Bronchial epithelial cell (primary cell): ENCODE results near the gene OVOL2. TPM values are rescaled to one million over a fixed set of nuclear protein-coding genes. Genes with fewer than 3 reads are reported as not detected.
A peak's percentile ranks its signal among the peaks of the same experiment; 100 is the strongest.
"Not testable (repeated sequence)": the region's sequence is repeated elsewhere in the genome, so short reads cannot be mapped to it uniquely, and the experiment has no call there.

Experiments
- DNase-seq: peaks from one replicate; pipeline ENCODE4 v3.0.0-alpha.2; 2010; ENCODE audit warnings: low read depth
- FAIRE-seq: peaks from 2 replicates; lab custom pipeline; 2011; peaks lifted over from hg19 to GRCh38; lab: Jason Lieb, UNC
- H3K27me3 ChIP-seq: 2 replicates; pipeline ENCODE4 v1.5.1; 2011; ENCODE audit warnings: low read length; ENCODE audit not compliant: control insufficient read depth, insufficient read depth
- H3K36me3 ChIP-seq: 2 replicates; pipeline ENCODE4 v1.5.1; 2011; ENCODE audit warnings: low read length; ENCODE audit not compliant: control insufficient read depth, insufficient read depth
- H3K4me3 ChIP-seq: 2 replicates; pipeline ENCODE4 v1.5.1; 2011; ENCODE audit warnings: mild to moderate bottlenecking, low read depth, low read length, control low read depth
- total RNA-seq: library from RNA; depleted of rRNA; stranded (reverse); fragments of >200 nt; gene quantifications from 2 replicates; pipeline ENCODE4 v1.2.1, GENCODE V29; 2014
- TF ChIP-seq, protein P1 (sequence below): IDR thresholded peaks from 2 replicates; pipeline ENCODE4 v1.5.1; 2011; ENCODE audit warnings: mild to moderate bottlenecking, moderate library complexity, low read length, control low read depth, inconsistent platforms; ENCODE audit not compliant: insufficient read depth, severe bottlenecking

Gene OVOL2
- total RNA-seq, 1 donor from 2014 or later, result 27.6 TPM

DNA sequence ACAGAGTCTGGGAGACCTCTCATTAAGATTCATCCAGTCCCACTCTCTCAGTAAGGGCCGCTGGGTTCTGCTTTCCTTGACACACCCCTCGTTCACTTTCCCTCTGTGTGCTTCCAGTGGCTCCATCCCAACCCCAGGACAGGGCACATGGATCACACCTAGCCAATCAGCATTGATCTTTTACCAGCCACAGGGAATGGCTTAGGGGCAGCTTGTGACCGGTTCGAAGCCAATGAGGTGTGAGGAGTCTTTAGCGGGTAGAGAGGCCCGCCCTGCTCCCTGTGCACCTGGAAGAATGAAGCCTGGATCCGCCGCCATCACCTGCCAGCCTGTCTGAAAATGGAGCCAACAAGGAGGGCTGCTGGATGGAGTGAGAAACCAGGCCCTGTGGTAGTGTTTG is 35.2 kb upstream of the OVOL2 start:
- no peak for DNase-seq
- TF ChIP-seq, protein P1, sequence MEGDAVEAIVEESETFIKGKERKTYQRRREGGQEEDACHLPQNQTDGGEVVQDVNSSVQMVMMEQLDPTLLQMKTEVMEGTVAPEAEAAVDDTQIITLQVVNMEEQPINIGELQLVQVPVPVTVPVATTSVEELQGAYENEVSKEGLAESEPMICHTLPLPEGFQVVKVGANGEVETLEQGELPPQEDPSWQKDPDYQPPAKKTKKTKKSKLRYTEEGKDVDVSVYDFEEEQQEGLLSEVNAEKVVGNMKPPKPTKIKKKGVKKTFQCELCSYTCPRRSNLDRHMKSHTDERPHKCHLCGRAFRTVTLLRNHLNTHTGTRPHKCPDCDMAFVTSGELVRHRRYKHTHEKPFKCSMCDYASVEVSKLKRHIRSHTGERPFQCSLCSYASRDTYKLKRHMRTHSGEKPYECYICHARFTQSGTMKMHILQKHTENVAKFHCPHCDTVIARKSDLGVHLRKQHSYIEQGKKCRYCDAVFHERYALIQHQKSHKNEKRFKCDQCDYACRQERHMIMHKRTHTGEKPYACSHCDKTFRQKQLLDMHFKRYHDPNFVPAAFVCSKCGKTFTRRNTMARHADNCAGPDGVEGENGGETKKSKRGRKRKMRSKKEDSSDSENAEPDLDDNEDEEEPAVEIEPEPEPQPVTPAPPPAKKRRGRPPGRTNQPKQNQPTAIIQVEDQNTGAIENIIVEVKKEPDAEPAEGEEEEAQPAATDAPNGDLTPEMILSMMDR, result no peak
- Histone ChIP-seq H3K36me3 (no peaks in the 10 kb centered on the region), H3K27me3 (no peaks in the 10 kb centered on the region), H3K4me3 (no peak overlapping the region)
- no peak for FAIRE-seq

DNA sequence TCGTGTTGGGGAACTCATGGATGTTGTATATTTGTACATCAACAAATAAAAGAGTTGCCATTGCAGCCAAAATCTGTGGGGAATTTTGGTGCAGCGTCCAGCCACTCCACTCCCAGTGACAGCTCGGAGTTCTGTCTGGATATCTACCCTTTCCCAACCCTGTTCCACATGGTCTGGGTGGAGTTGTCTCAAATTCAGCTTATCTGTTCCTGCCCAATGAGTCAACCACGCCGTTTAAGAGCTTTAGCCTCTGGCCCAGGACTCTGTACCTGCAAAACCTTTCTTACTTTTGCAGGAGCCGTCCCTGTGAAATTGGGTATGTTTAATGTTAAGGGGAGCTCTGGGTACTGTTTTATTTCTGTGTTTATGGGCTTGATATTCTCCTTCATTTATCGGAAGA is 33.9 kb upstream of the OVOL2 start:
- TF ChIP-seq, protein P1, result no peak
- Histone ChIP-seq H3K36me3 (no peaks in the 10 kb centered on the region), H3K27me3 (no peaks in the 10 kb centered on the region), H3K4me3 (no peak overlapping the region)
- FAIRE-seq, result no peak
- DNase-seq, result peak; percentile 24

GRCh38 chr20:18090477-18090876 is 32.8 kb upstream of the OVOL2 start:
- no peak for DNase-seq
- FAIRE-seq, result no peak
- TF ChIP-seq, protein P1, result no peak
- H3K4me3 ChIP-seq, result no peak overlapping the region
- H3K36me3 ChIP-seq, result no peaks in the 10 kb centered on the region
- H3K27me3 ChIP-seq, result no peaks in the 10 kb centered on the region

- Histone ChIP-seq H3K36me3 (no peaks in the 10 kb centered on the region), H3K27me3 (no peaks in the 10 kb centered on the region), H3K4me3 (no peak overlapping the region)
- TF ChIP-seq, protein P1, result no peak
- DNase-seq, result no peak
- FAIRE-seq, result no peak
Measured at GRCh38 chr20:18090044-18090443, 32.3 kb upstream of the OVOL2 start.

- not testable (repeated sequence) for H3K36me3 ChIP-seq, FAIRE-seq, DNase-seq, H3K27me3 ChIP-seq, H3K4me3 ChIP-seq
Measured at GRCh38 chr20:18088841-18089240, 31.1 kb upstream of the OVOL2 start.

GRCh38 chr20:18088298-18088697 is 30.6 kb upstream of the OVOL2 start:
- not testable (repeated sequence) for FAIRE-seq, H3K36me3 ChIP-seq, H3K27me3 ChIP-seq, H3K4me3 ChIP-seq, DNase-seq

- H3K36me3 ChIP-seq, result no peaks in the 10 kb centered on the region
- DNase-seq (no peak), FAIRE-seq (no peak)
- H3K27me3 ChIP-seq, result no peaks in the 10 kb centered on the region
- H3K4me3 ChIP-seq, result no peak overlapping the region
- TF ChIP-seq, protein P1, result no peak
Measured at GRCh38 chr20:18087054-18087453, 29.3 kb upstream of the OVOL2 start.

- not testable (repeated sequence) for H3K36me3 ChIP-seq, H3K4me3 ChIP-seq, FAIRE-seq, DNase-seq, H3K27me3 ChIP-seq
Measured at GRCh38 chr20:18080836-18081235, 23.1 kb upstream of the OVOL2 start.
